A549 treated with CpdA at 1 μM for 4 hours (cell line): ENCODE data around the gene PGA3. TPM values are rescaled to one million over a fixed set of nuclear protein-coding genes. Genes with fewer than 3 reads are reported as not detected.

ENCODE experiments used
- total RNA-seq: library from RNA; stranded (reverse); fragments of 200-300 nt; extraction: Qiagen RNA extraction; gene quantifications from 5 replicates; pipeline ENCODE4 v1.2.3, GENCODE V29; 2022; ENCODE audit warnings: low read depth

The PGA3 gene
- not detected in 5 replicates for total RNA-seq

GRCh38 chr11:61202950-61203746 lies at the start of gene PGA3:
Gene PGA3 (plus strand): TSS chr11:61203515. CDS start chr11:61203565, 50 bp downstream.

GRCh38 chr11:61161190-61162091 lies 41.9 kb upstream of the PGA3 start, which contains the start of gene VPS37C:
Gene VPS37C (minus strand): TSS chr11:61161426. CDS start chr11:61138829, 22,597 bp downstream.

DNA sequence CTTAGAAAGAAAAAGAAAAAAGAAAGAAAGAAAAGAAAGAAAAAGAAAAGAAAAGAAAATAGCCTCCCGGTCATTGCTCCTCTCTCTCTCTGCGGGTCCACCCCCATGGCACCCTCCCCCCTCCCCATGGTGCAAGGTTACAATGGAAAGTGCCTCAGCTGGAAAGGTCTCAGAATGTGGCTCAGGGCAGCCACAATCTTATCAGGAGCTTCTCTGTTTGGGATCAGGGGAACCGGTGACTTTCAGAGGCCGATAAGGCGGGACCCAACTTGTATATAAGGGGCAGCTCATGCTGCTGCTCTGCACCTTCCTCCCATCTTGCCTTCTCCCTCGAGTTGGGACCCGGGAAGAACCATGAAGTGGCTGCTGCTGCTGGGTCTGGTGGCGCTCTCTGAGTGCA lies 18.7 kb downstream of the PGA3 start, which contains the start of gene PGA4:
PGA4 (plus strand) TSS at position 301 of the 400 bp plus-strand sequence; CDS start at position 355, 54 bp downstream.

GRCh38 chr11:61240875-61241274 lies 37.6 kb downstream of the PGA3 start, which contains the start of gene PGA5:
Gene PGA5 (plus strand): TSS chr11:61241175. CDS start chr11:61241227, 52 bp downstream.

Other genes with a start within 250 kb of the PGA3 start
- gene CD6, start 231.8 kb upstream of the PGA3 start, total RNA-seq, result 0.10 to 0.64 TPM (median 0.27 TPM) in 5 replicates
- gene CD5, start 101.0 kb upstream of the PGA3 start, total RNA-seq, result not detected in 5 replicates
- 15.9 to 18.7 TPM (median 18.2 TPM) in 5 replicates for gene VPS37C, start 42.1 kb upstream of the PGA3 start, total RNA-seq
- gene PGA4, start 18.8 kb downstream of the PGA3 start, total RNA-seq, result not detected in 5 replicates
- gene PGA5, start 37.7 kb downstream of the PGA3 start, total RNA-seq, result not detected in 5 replicates
- gene VWCE, start 91.8 kb downstream of the PGA3 start, total RNA-seq, result 0.55 to 0.91 TPM (median 0.64 TPM) in 5 replicates
- 164 to 177 TPM (median 170 TPM) in 5 replicates for gene DDB1, start 129.6 kb downstream of the PGA3 start, total RNA-seq
- gene TKFC, start 129.7 kb downstream of the PGA3 start, total RNA-seq, result 42.7 to 75.6 TPM (median 69.4 TPM) in 5 replicates
- 36.8 to 47.2 TPM (median 44.5 TPM) in 5 replicates for gene CYB561A3, start 158.4 kb downstream of the PGA3 start, total RNA-seq
- 94.4 to 122 TPM (median 113 TPM) in 5 replicates for gene TMEM138, start 158.9 kb downstream of the PGA3 start, total RNA-seq
- 16.0 to 19.4 TPM (median 17.9 TPM) in 5 replicates for gene TMEM216, start 189.1 kb downstream of the PGA3 start, total RNA-seq
- 70.5 to 77.6 TPM (median 70.8 TPM) in 5 replicates for gene CPSF7, start 226.5 kb downstream of the PGA3 start, total RNA-seq
- gene SDHAF2, start 226.6 kb downstream of the PGA3 start, total RNA-seq, result 32.1 to 50.3 TPM (median 46.1 TPM) in 5 replicates